Kidney (tissue), 14 donors: ENCODE measurements around the gene PHF1. TPM values are rescaled to one million over a fixed set of nuclear protein-coding genes. Genes with fewer than 3 reads are reported as not detected.

Experiments
- DNase-seq, 5 donors: peaks; one replicate each; pipeline ENCODE4 v3.0.0-alpha.2; 2013 to 2020
- FAIRE-seq: peaks from 2 replicates; lab custom pipeline; 2012; peaks lifted over from hg19 to GRCh38; lab: Jason Lieb, UNC
- H3K27ac ChIP-seq, 2 donors: one replicate each; pipeline ENCODE4 v1.7.0; 2013; ENCODE audit warnings: low read depth in 2 of 2, low read length in 2 of 2, inconsistent platforms in 1 of 2
- H3K27me3 ChIP-seq: one replicate; pipeline ENCODE4 v1.7.1; 2013; ENCODE audit warnings: low read length, inconsistent platforms; ENCODE audit not compliant: control insufficient read depth, insufficient read depth
- H3K36me3 ChIP-seq, 3 donors: one replicate each; pipeline versions ENCODE4 v1.7.0 to v1.7.1; 2013; ENCODE audit warnings: low read length in 3 of 3, control low read depth in 1 of 3, inconsistent platforms in 1 of 3; ENCODE audit not compliant: insufficient read depth in 3 of 3, control insufficient read depth in 2 of 3
- H3K4me1 ChIP-seq, 3 donors: one replicate each; pipeline versions ENCODE4 v1.7.0 to v1.7.1; 2013; ENCODE audit warnings: low read length in 3 of 3, inconsistent platforms in 1 of 3, low read depth in 1 of 3; ENCODE audit not compliant: control insufficient read depth in 2 of 3, insufficient read depth in 2 of 3
- H3K4me3 ChIP-seq, 3 donors: one replicate each; pipeline versions ENCODE4 v1.7.0 to v1.8.1; 2013; ENCODE audit warnings: low read length in 3 of 3, control low read depth in 1 of 3, inconsistent platforms in 1 of 3
- H3K9ac ChIP-seq, 3 donors: one replicate each; pipeline versions ENCODE4 v1.7.0 to v1.7.1; 2013; ENCODE audit warnings: low read length in 3 of 3, control low read depth in 1 of 3, inconsistent platforms in 1 of 3
- H3K9me3 ChIP-seq, 3 donors: one replicate each; pipeline versions ENCODE4 v1.7.0 to v1.7.1; 2013; ENCODE audit warnings: low read length in 3 of 3, control low read depth in 1 of 3, inconsistent platforms in 1 of 3; ENCODE audit not compliant: control insufficient read depth in 2 of 3, insufficient read depth in 1 of 3
- CTCF ChIP-seq: IDR thresholded peaks from 3 replicates; pipeline ENCODE4 v1.5.1; 2012; ENCODE audit warnings: mild to moderate bottlenecking, moderate library complexity, borderline replicate concordance; ENCODE audit not compliant: insufficient read depth; ENCODE audit errors: extremely low read depth
- intact Hi-C: fragments of 100-400 bp; cut with DNase I; formaldehyde crosslinking; loops from one replicate; pipeline ENCODE4 v1.11.1; 2022
- polyA plus RNA-seq: library from polyadenylated mRNA; stranded (reverse); fragments of 350-450 nt; fragmentation: Illumina TruSeq; extraction: RNeasy Lipid Tissue Mini Kit (QIAGEN cat#74804); gene quantifications from one replicate; pipeline ENCODE4 v1.2.3, GENCODE V29; 2014; ENCODE audit warnings: low read depth, low replicate concordance; ENCODE audit not compliant: insufficient read depth
- total RNA-seq: library from RNA; stranded (reverse); fragmentation: NEBNext Ultra II Directional; extraction: Animal tissue kit (Norgen Biotek cat#: 25700); gene quantifications from one replicate; pipeline ENCODE4 v1.2.1, GENCODE V29; 2021
- donor health status: control.
- donor health status: control.
- donor health status: control.
- donor health status: control.
- donor health status: control.
- donor health status: DM: yes; HTN: yes; CAD: no.
- donor health status: Normal renal cell carcinoma (clear cell type).

The PHF1 gene
- total and polyA plus RNA-seq, 2 donors from 2014 or later, result 63.8 to 87.6 TPM

DNA sequence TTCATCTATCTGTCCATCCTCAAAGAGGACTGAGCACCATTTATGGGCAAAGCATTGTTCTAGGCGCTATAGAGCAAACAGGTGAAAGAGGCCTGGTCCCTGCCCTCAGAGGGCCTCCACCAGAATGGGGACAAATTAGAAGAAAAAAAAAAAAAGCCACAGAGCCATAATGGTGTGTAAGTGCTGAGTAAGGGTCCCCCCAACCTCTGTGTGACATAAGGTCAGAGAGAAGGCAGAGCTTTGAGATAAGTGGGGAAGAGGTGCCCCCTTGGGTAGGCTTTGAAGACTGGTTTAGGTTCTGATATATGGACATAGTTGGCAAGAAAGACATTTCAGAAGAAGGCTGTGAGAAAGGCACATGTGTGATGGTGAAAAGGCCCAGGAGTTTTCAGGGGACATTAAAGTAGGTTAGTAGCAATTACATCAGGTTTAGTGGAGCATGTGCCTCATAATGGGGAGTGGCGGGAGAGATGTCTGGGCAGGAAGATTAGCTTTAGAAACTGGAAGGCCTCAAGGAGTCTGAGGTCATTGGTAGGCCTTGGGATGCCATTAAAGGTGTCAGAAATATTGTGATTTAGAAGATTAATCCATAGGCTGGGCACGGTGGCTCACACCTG, 28.3 kb downstream of the PHF1 start:
- TF ChIP-seq CTCF, result no peak
- Histone ChIP-seq H3K9ac (no peak overlapping the region), H3K9me3 (no peaks in the 10 kb centered on the region), H3K4me3 (no peak overlapping the region), H3K27ac (no peak overlapping the region), H3K4me1 (no peaks in the 10 kb centered on the region), H3K27me3 (no peaks in the 10 kb centered on the region), H3K36me3 (peaks cover 9 to 18% (median 16%) of the 10 kb centered on the region in 3 donors)
- FAIRE-seq (no peak), DNase-seq (no peak)
- intact Hi-C loops, result no loop called here

GRCh38 chr6:33439956-33440648, 29.3 kb downstream of the PHF1 start:
- no peaks in the 10 kb centered on the region for H3K4me1 ChIP-seq
- DNase-seq (no peak), FAIRE-seq (no peak)
- no peak overlapping the region for H3K27ac ChIP-seq
- no peak overlapping the region for H3K9ac ChIP-seq
- no peaks in the 10 kb centered on the region for H3K9me3 ChIP-seq
- no peak for TF ChIP-seq CTCF
- H3K36me3 ChIP-seq, result peaks cover 9 to 18% (median 16%) of the 10 kb centered on the region in 3 donors
- H3K27me3 ChIP-seq, result no peaks in the 10 kb centered on the region
- H3K4me3 ChIP-seq, result no peak overlapping the region
- intact Hi-C loops, result no loop called here

DNA sequence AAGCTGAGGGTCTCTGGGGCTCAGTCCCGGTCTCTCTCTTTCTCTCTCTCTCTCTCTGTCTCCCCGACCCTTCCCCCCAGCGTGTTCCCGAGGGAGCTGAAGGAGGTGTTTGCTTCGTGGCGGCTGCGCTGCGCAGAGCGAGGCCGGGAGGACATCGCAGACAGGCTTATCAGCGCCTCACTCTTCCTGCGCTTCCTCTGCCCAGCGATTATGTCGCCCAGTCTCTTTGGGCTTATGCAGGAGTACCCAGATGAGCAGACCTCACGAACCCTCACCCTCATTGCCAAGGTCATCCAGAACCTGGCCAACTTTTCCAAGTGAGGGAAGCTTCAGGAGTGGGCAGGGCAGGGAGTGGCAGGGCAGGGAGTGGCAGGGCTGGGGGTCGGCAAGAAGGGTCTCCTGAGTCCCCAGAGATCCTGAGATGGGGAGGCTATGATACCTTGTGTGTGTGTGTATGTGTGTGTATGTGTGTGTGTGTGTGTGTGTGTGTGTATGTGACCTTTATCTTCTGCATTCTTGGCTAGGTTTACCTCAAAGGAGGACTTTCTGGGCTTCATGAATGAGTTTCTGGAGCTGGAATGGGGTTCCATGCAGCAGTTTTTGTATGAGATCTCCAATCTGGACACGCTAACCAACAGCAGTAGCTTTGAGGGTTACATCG, 30.0 kb downstream of the PHF1 start:
- DNase-seq, result no peak
- FAIRE-seq, result no peak
- TF ChIP-seq CTCF, result no peak
- no peaks in the 10 kb centered on the region for H3K4me1 ChIP-seq
- intact Hi-C loops, result no loop called here
- H3K27me3 ChIP-seq, result no peaks in the 10 kb centered on the region
- H3K36me3 ChIP-seq, result peaks cover 7 to 16% (median 15%) of the 10 kb centered on the region in 3 donors
- no peak overlapping the region for H3K4me3 ChIP-seq
- no peak overlapping the region for H3K27ac ChIP-seq
- H3K9ac ChIP-seq, result no peak overlapping the region
- no peaks in the 10 kb centered on the region for H3K9me3 ChIP-seq
